Thyroid gland (tissue), 4 donors: ENCODE data around the gene FGF3. TPM values are rescaled to one million over a fixed set of nuclear protein-coding genes. Genes with fewer than 3 reads are reported as not detected.

Experiments used
- DNase-seq, 2 donors: peaks; one replicate each; pipeline ENCODE4 v3.0.0-alpha.2; 2019
- H3K27ac ChIP-seq, 3 donors: fragments of 200-600 bp; sonication (generic); 1 replicate in 2 of 3; 2 replicates in 1 of 3; pipeline ENCODE4 v1.5.1; 2016 to 2019; ENCODE audit warnings: mild to moderate bottlenecking in 1 of 3, moderate library complexity in 1 of 3
- H3K27me3 ChIP-seq: fragments of 200-600 bp; sonication (generic); one replicate; pipeline ENCODE4 v1.5.1; 2019
- H3K36me3 ChIP-seq, 2 donors: fragments of 200-600 bp; sonication (generic); one replicate each; pipeline ENCODE4 v1.5.1; 2016 to 2019
- H3K4me1 ChIP-seq, 2 donors: fragments of 200-600 bp; sonication (generic); one replicate each; pipeline ENCODE4 v1.5.1; 2017 to 2019
- H3K4me3 ChIP-seq, 3 donors: fragments of 200-600 bp; sonication (generic); replicated peaks in 1 of 3; 1 replicate in 2 of 3; 2 replicates in 1 of 3; pipeline ENCODE4 v1.5.1; 2016; ENCODE audit warnings: mild to moderate bottlenecking in 1 of 3
- H3K9me3 ChIP-seq: fragments of 200-600 bp; sonication (generic); one replicate; pipeline ENCODE4 v1.5.1; 2017
- CTCF ChIP-seq, 6 experiments: fragments of 200-600 bp in 3 of 6; fragments of 450-650 bp in 3 of 6; sonication (generic) in 3 of 6; IDR thresholded peaks; one replicate each; pipeline ENCODE4 v1.5.1; 2016 to 2019; ENCODE audit warnings: antibody characterized with exemption in 6 of 6, mild to moderate bottlenecking in 2 of 6, inconsistent platforms in 1 of 6, moderate library complexity in 1 of 6
- POLR2A ChIP-seq, 2 donors: fragments of 450-650 bp; IDR thresholded peaks; one replicate each; pipeline ENCODE4 v1.6.1; 2017; ENCODE audit warnings: antibody characterized with exemption in 2 of 2, mild to moderate bottlenecking in 2 of 2, moderate library complexity in 1 of 2
- WGBS, 2 donors: methylation state at CpG; one replicate each; pipeline ENCODE4 v1.1.5; 2017; 5-methylcytosine and 5-hydroxymethylcytosine counted together
- intact Hi-C: fragments of 100-400 bp; cut with DNase I; formaldehyde crosslinking; loops from one replicate; pipeline ENCODE4 v1.15.1; 2023
- total RNA-seq, 4 donors: library from RNA; depleted of rRNA; stranded (reverse); fragments of >200 nt; gene quantifications; one replicate each; pipeline ENCODE4 v1.2.3, GENCODE V29; 2016

The FGF3 gene
- total RNA-seq, 4 donors from 2014 or later = not detected

- Histone ChIP-seq H3K4me1 (no peaks in the 10 kb centered on the region), H3K27ac (no peak overlapping the region), H3K36me3 (no peaks in the 10 kb centered on the region), H3K4me3 (no peak overlapping the region), H3K27me3 (no peaks in the 10 kb centered on the region), H3K9me3 (no peaks in the 10 kb centered on the region)
- no peak for TF ChIP-seq CTCF (IDR thresholded peaks at IDR 0.05)
- no peak for TF ChIP-seq POLR2A (IDR thresholded peaks at IDR 0.05)
- DNase-seq = no peak
- WGBS, 2 donors = 73 to 75% methylated on average over 10 to 19 of the region's 19 CpGs
- intact Hi-C loops = loop anchor here (5.0 kb wide), 1 partner anchor 118 kb away; no protein-coding TSS in a partner anchor
These were observed 14.3 kb downstream of the FGF3 start for GRCh38 chr11:69804769-69805508.

GRCh38 chr11:69803604-69804218 lies 15.5 kb downstream of the FGF3 start:
- Histone ChIP-seq H3K9me3 (no peaks in the 10 kb centered on the region), H3K4me3 (no peak overlapping the region), H3K4me1 (no peaks in the 10 kb centered on the region), H3K36me3 (no peaks in the 10 kb centered on the region), H3K27ac (no peak overlapping the region), H3K27me3 (no peaks in the 10 kb centered on the region)
- TF ChIP-seq POLR2A (IDR thresholded peaks at IDR 0.05) (no peak), CTCF (IDR thresholded peaks at IDR 0.05) (no peak)
- no peak for DNase-seq
- intact Hi-C loops = loop anchor here (5.0 kb wide), 1 partner anchor 116 kb away; no protein-coding TSS in a partner anchor

GRCh38 chr11:69803022-69803421 lies 16.2 kb downstream of the FGF3 start:
- no peaks in the 10 kb centered on the region for H3K9me3 ChIP-seq
- H3K27me3 ChIP-seq = no peaks in the 10 kb centered on the region
- H3K27ac ChIP-seq = no peak overlapping the region
- TF ChIP-seq CTCF (IDR thresholded peaks at IDR 0.05) (no peak), POLR2A (IDR thresholded peaks at IDR 0.05) (no peak)
- WGBS, 2 donors = 73 to 87% methylated on average over 2 of the region's 2 CpGs
- intact Hi-C loops = loop anchor here (5.0 kb wide), 1 partner anchor 116 kb away; no protein-coding TSS in a partner anchor
- no peaks in the 10 kb centered on the region for H3K4me1 ChIP-seq
- no peaks in the 10 kb centered on the region for H3K36me3 ChIP-seq
- no peak overlapping the region for H3K4me3 ChIP-seq
- DNase-seq = no peak

- intact Hi-C loops = loop anchor here (5.0 kb wide), 1 partner anchor 115 kb away; no protein-coding TSS in a partner anchor
- H3K4me1 ChIP-seq = no peaks in the 10 kb centered on the region
- H3K36me3 ChIP-seq = no peaks in the 10 kb centered on the region
- H3K4me3 ChIP-seq = no peak overlapping the region
- DNase-seq = no peak
- TF ChIP-seq CTCF (IDR thresholded peaks at IDR 0.05) = no peak
- no peak for TF ChIP-seq POLR2A (IDR thresholded peaks at IDR 0.05)
- H3K9me3 ChIP-seq = no peaks in the 10 kb centered on the region
- H3K27me3 ChIP-seq = no peaks in the 10 kb centered on the region
- WGBS, 2 donors = 80 to 90% methylated on average over 1 of the region's 1 CpG
- no peak overlapping the region for H3K27ac ChIP-seq
These were observed 16.6 kb downstream of the FGF3 start for GRCh38 chr11:69802590-69802989.
